HEK293 (cell line): ENCODE results near the gene NFKBIE.

Experiments
- BCL11A ChIP-seq: fragments of 450-650 bp; formaldehyde crosslinking; IDR thresholded peaks from 2 replicates; pipeline ENCODE4 v1.5.1; 2016; ENCODE audit warnings: low read depth, missing biosample characterization, missing genetic modification characterization
- KLF16 ChIP-seq: fragments of 450-650 bp; formaldehyde crosslinking; IDR thresholded peaks from 2 replicates; pipeline ENCODE4 v1.5.1; 2017; ENCODE audit warnings: missing biosample characterization, missing genetic modification characterization
- ZNF354C ChIP-seq: fragments of 450-650 bp; formaldehyde crosslinking; IDR thresholded peaks from 2 replicates; pipeline ENCODE4 v1.5.1; 2016; ENCODE audit warnings: missing biosample characterization, missing genetic modification characterization, low read depth, borderline replicate concordance
- ZNF449 ChIP-seq: fragments of 450-650 bp; formaldehyde crosslinking; IDR thresholded peaks from 2 replicates; pipeline ENCODE4 v1.5.1; 2017; ENCODE audit warnings: missing biosample characterization, mild to moderate bottlenecking, missing genetic modification characterization, moderate library complexity
- ZNF701 ChIP-seq: fragments of 450-650 bp; formaldehyde crosslinking; IDR thresholded peaks from 2 replicates; pipeline ENCODE4 v1.5.1; 2016; ENCODE audit warnings: missing biosample characterization, missing genetic modification characterization
- TF ChIP-seq, protein P1 (sequence below): fragments of 450-650 bp; formaldehyde crosslinking; IDR thresholded peaks from 2 replicates; pipeline ENCODE4 v1.5.1; 2016; ENCODE audit warnings: missing biosample characterization, missing genetic modification characterization
- TF ChIP-seq, protein P2 (sequence below): fragments of 450-650 bp; formaldehyde crosslinking; IDR thresholded peaks from 2 replicates; pipeline ENCODE4 v1.5.1; 2016; ENCODE audit warnings: missing biosample characterization, missing genetic modification characterization

GRCh38 chr6:44289726-44290260 lies 24.4 kb upstream of the NFKBIE start:
- TF ChIP-seq, protein P1, sequence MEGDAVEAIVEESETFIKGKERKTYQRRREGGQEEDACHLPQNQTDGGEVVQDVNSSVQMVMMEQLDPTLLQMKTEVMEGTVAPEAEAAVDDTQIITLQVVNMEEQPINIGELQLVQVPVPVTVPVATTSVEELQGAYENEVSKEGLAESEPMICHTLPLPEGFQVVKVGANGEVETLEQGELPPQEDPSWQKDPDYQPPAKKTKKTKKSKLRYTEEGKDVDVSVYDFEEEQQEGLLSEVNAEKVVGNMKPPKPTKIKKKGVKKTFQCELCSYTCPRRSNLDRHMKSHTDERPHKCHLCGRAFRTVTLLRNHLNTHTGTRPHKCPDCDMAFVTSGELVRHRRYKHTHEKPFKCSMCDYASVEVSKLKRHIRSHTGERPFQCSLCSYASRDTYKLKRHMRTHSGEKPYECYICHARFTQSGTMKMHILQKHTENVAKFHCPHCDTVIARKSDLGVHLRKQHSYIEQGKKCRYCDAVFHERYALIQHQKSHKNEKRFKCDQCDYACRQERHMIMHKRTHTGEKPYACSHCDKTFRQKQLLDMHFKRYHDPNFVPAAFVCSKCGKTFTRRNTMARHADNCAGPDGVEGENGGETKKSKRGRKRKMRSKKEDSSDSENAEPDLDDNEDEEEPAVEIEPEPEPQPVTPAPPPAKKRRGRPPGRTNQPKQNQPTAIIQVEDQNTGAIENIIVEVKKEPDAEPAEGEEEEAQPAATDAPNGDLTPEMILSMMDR (tag by site-specific recombination), result no peak
- TF ChIP-seq BCL11A (no peak), ZNF354C (tag by site-specific recombination) (no peak), KLF16 (tag by site-specific recombination) (no peak), ZNF701 (tag by site-specific recombination) (no peak), ZNF449 (tag by site-specific recombination) (no peak)
- TF ChIP-seq, protein P2, sequence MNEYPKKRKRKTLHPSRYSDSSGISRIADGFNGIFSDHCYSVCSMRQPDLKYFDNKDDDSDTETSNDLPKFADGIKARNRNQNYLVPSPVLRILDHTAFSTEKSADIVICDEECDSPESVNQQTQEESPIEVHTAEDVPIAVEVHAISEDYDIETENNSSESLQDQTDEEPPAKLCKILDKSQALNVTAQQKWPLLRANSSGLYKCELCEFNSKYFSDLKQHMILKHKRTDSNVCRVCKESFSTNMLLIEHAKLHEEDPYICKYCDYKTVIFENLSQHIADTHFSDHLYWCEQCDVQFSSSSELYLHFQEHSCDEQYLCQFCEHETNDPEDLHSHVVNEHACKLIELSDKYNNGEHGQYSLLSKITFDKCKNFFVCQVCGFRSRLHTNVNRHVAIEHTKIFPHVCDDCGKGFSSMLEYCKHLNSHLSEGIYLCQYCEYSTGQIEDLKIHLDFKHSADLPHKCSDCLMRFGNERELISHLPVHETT (tag by site-specific recombination), result no peak
